GM12892 (cell line): Measurements from ENCODE around the gene CDH16.

ENCODE experiments used
- POLR2A ChIP-seq: IDR thresholded peaks from 2 replicates; pipeline ENCODE4 v1.6.1; 2011; ENCODE audit warnings: low read depth, low read length, control low read depth
- POLR2AphosphoS5 ChIP-seq: IDR thresholded peaks from 2 replicates; pipeline ENCODE4 v1.6.1; 2011; ENCODE audit warnings: low read depth, low read length, control low read depth

DNA sequence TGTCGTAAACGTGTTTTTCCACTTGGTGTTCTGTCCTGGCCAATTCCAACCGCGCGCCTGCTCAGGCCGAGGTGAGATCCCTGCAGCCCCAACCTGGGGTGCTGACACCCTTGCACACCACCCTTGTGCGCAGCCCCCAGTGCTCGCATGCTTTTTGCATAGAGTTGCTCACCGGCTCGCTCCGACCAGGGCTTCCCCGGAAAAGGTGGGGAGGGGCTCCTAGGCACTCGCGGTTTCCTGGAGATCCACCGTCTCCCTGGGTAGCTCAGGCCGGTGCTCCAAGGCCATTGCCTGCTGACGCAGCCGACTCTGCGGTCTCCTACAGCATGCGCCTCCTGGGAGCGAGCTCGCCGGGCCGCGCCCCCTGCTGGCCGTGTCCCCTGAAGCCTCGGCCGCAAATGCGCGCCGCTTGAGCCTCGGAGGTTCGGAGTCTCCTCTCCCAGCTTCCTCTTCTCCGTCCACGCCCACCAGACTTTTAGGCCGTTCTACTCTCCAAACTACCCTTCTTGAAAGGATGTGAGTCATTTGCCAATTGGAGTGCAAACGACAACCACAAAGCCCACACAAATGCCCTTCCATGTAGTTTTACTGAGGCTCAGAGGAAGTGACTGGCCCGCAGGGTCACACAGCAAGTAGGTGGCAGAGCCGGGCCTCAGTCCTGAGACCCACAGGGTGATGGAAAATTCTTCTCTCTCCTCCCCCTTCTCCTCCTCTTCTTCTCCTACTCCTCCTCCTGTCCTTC, 45.6 kb downstream of the CDH16 start:
- TF ChIP-seq POLR2AphosphoS5: no peak
- TF ChIP-seq POLR2A: no peak
